Endothelial cell of umbilical vein (primary cell): ENCODE data around the gene CEP350.

ENCODE experiments used
- EZH2 ChIP-seq: IDR thresholded peaks from 2 replicates; pipeline ENCODE4 v1.6.1; 2012; ENCODE audit warnings: borderline replicate concordance, low read depth, mild to moderate bottlenecking, moderate library complexity, low read length, inconsistent platforms; ENCODE audit not compliant: severe bottlenecking
- JUN ChIP-seq: IDR thresholded peaks from 2 replicates; pipeline ENCODE4 v1.6.1; 2011; ENCODE audit warnings: borderline replicate concordance, low read depth; ENCODE audit not compliant: insufficient read length, insufficient read depth
- POLR2A ChIP-seq: IDR thresholded peaks from 2 replicates; pipeline ENCODE4 v1.6.1; 2012; ENCODE audit warnings: low read depth, mild to moderate bottlenecking, control low read depth, low read length
- POLR2AphosphoS5 ChIP-seq: IDR thresholded peaks from 2 replicates; pipeline ENCODE4 v1.6.1; 2012; ENCODE audit warnings: low read depth, mild to moderate bottlenecking, control low read depth, low read length, moderate library complexity; ENCODE audit not compliant: insufficient read depth
- TF ChIP-seq, protein P1 (sequence below), 2 donors: IDR thresholded peaks; 1 replicate in 1 of 2; 2 replicates in 1 of 2; pipeline ENCODE4 v1.5.1; 2011; ENCODE audit warnings: low read length in 2 of 2, mild to moderate bottlenecking in 2 of 2, moderate library complexity in 2 of 2, control low read depth in 1 of 2, inconsistent platforms in 1 of 2, low read depth in 1 of 2; ENCODE audit not compliant: insufficient read depth in 1 of 2; ENCODE audit errors: extremely low read depth in 1 of 2

DNA sequence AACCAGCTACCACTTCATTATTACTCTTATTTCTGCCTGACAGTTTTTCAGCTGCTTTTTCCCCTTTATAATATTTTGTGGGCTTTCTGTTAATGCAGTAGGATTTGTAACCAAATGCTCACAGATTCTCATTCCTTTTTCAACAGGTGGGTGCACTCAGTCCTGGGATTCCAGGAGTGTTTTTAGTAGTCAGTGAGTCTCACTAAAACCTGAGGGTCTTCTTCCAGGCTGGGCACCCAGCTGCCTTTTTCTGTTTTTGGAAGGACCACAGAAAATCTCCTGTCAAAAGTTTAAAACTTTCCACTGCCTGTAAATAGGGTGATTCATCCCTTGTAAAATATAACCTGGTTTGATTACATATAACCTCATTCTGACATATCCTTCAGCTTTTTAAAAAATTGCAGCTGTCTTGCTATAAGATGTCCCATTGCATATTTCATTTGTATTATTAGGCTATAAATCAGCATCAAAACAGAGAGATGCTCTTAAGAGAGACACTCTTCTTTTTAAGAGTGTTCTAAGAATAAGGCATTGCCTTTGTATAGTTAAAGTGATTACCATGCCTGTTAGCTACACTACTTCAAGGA, 16.8 kb upstream of the CEP350 start:
- TF ChIP-seq POLR2A (no peak), POLR2AphosphoS5 (no peak), EZH2 (no peak), JUN (no peak)
- TF ChIP-seq, protein P1, sequence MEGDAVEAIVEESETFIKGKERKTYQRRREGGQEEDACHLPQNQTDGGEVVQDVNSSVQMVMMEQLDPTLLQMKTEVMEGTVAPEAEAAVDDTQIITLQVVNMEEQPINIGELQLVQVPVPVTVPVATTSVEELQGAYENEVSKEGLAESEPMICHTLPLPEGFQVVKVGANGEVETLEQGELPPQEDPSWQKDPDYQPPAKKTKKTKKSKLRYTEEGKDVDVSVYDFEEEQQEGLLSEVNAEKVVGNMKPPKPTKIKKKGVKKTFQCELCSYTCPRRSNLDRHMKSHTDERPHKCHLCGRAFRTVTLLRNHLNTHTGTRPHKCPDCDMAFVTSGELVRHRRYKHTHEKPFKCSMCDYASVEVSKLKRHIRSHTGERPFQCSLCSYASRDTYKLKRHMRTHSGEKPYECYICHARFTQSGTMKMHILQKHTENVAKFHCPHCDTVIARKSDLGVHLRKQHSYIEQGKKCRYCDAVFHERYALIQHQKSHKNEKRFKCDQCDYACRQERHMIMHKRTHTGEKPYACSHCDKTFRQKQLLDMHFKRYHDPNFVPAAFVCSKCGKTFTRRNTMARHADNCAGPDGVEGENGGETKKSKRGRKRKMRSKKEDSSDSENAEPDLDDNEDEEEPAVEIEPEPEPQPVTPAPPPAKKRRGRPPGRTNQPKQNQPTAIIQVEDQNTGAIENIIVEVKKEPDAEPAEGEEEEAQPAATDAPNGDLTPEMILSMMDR (IDR thresholded peaks at IDR 0.05; ENCODE audit: extremely low read depth in 1 of 2, insufficient read depth in 1 of 2, low read depth in 1 of 2, low read length in 2 of 2) = no peak
